HepG2 (cell line): ENCODE results near the gene KLF13. TPM values are rescaled to one million over a fixed set of nuclear protein-coding genes. Genes with fewer than 3 reads are reported as not detected.
A peak's percentile ranks its signal among the peaks of the same experiment; 100 is the strongest.

ENCODE experiments used
- ATAC-seq: fragments of 200-7000 bp; cut with Tn5 transposase; 3 replicates; pipeline ENCODE4 v1.9.1; 2020; ENCODE audit warnings: mild to moderate bottlenecking, moderate library complexity
- BruUV-seq: library from RNA; stranded (reverse); fragments of 400-500 nt; replicated peaks from 2 replicates; lab custom pipeline; 2021; lab: Mats Ljungman, UMichigan
- CTCF ChIA-PET: fragments of 300-600 bp; formaldehyde crosslinking; extraction: SDS; loops from one replicate; lab custom pipeline; 2021; ENCODE audit warnings: low total read pairs, inconsistent platforms, low intra/inter-chr PET ratio; lab: Yijun Ruan, JAX
- POLR2A ChIA-PET: fragments of 350-600 bp; sonication (Branson Sonifier 250); formaldehyde crosslinking; loops from one replicate; lab custom pipeline; 2020; ENCODE audit warnings: antibody characterized with exemption, inconsistent platforms; lab: Yijun Ruan, JAX
- DNase-seq: peaks from one replicate; pipeline ENCODE4 v3.0.0-alpha.2; 2015; ENCODE audit warnings: low spot score
- FAIRE-seq: peaks from 3 replicates; lab custom pipeline; 2011; peaks lifted over from hg19 to GRCh38; lab: Jason Lieb, UNC
- H2AFZ ChIP-seq: one replicate; pipeline ENCODE4 v1.6.1; 2011; ENCODE audit warnings: low read length, inconsistent platforms
- H3K27ac ChIP-seq: fragments of 300-600 bp; 3 replicates; pipeline ENCODE4 v1.8.0; 2011; ENCODE audit warnings: mixed run types, mild to moderate bottlenecking, mixed read lengths, low read length, inconsistent platforms; ENCODE audit not compliant: insufficient read depth; ENCODE audit errors: extremely low read length
- H3K27me3 ChIP-seq, 2 experiments: fragments of 200-600 bp in 1 of 2; 2 replicates in 1 of 2; 3 replicates in 1 of 2; pipeline versions ENCODE4 v1.6.0 to v1.8.0; 2011; ENCODE audit warnings: low read length in 2 of 2, mild to moderate bottlenecking in 2 of 2, moderate library complexity in 2 of 2, inconsistent platforms in 1 of 2; ENCODE audit not compliant: insufficient read depth in 2 of 2, control insufficient read depth in 1 of 2
- H3K36me3 ChIP-seq, 2 experiments: fragments of 200-600 bp in 1 of 2; replicated peaks in 1 of 2; 2 replicates in 1 of 2; 3 replicates in 1 of 2; pipeline versions ENCODE4 v1.5.1 to v1.8.0; 2011; ENCODE audit warnings: low read length in 2 of 2, inconsistent platforms in 1 of 2; ENCODE audit not compliant: insufficient read depth in 2 of 2, control insufficient read depth in 1 of 2
- H3K4me1 ChIP-seq: 2 replicates; pipeline ENCODE4 v1.5.1; 2012; ENCODE audit warnings: low read length, inconsistent platforms; ENCODE audit not compliant: insufficient read depth
- H3K4me2 ChIP-seq: 2 replicates; pipeline ENCODE4 v1.6.0; 2011; ENCODE audit warnings: low read depth, low read length, inconsistent platforms
- H3K4me3 ChIP-seq, 3 experiments: fragments of 200-600 bp in 1 of 3; sonication (generic), shearing (Covaris generic) in 1 of 3; replicated peaks in 1 of 3; 2 replicates each; pipeline ENCODE4 v1.5.1; 2011 to 2016; ENCODE audit warnings: low read length in 3 of 3, inconsistent platforms in 2 of 3, low read depth in 2 of 3, mild to moderate bottlenecking in 2 of 3, control low read depth in 1 of 3, mixed read lengths in 1 of 3; ENCODE audit not compliant: insufficient read depth in 1 of 3
- H3K79me2 ChIP-seq: one replicate; pipeline ENCODE4 v1.6.1; 2011; ENCODE audit warnings: low read length, inconsistent platforms; ENCODE audit not compliant: insufficient read depth
- H3K9ac ChIP-seq: 2 replicates; pipeline ENCODE4 v1.6.0; 2011; ENCODE audit warnings: mild to moderate bottlenecking, low read depth, low read length, inconsistent platforms; ENCODE audit not compliant: insufficient read depth
- H3K9me3 ChIP-seq: 2 replicates; pipeline ENCODE4 v1.5.1; 2012; ENCODE audit warnings: mild to moderate bottlenecking, low read length
- H4K20me1 ChIP-seq: 2 replicates; pipeline ENCODE4 v1.6.0; 2011; ENCODE audit warnings: inconsistent platforms, mild to moderate bottlenecking, low read length, moderate library complexity; ENCODE audit not compliant: insufficient read depth
- BRF2 ChIP-seq: sonication (generic); formaldehyde crosslinking; IDR thresholded peaks from 2 replicates; pipeline ENCODE4 v1.8.1; 2022; ENCODE audit warnings: mild to moderate bottlenecking, missing genetic modification reagents
- ELK4 ChIP-seq: sonication (generic); formaldehyde crosslinking; IDR thresholded peaks from 2 replicates; pipeline ENCODE4 v1.9.0; 2021; ENCODE audit warnings: missing genetic modification reagents, borderline replicate concordance
- EP300 ChIP-seq, 3 experiments: sonication (generic) in 1 of 3; formaldehyde crosslinking in 1 of 3; IDR thresholded peaks; 2 replicates each; pipeline versions ENCODE4 v1.5.1 to v1.6.1; 2011 to 2020; ENCODE audit warnings: low read depth in 2 of 3, low read length in 2 of 3, borderline replicate concordance in 1 of 3, improper control_type of control experiment in 1 of 3, mild to moderate bottlenecking in 1 of 3, missing genetic modification reagents in 1 of 3, moderate library complexity in 1 of 3
- GATA4 ChIP-seq: sonication (generic); IDR thresholded peaks from 2 replicates; pipeline ENCODE4 v1.6.1; 2016; ENCODE audit warnings: antibody characterized with exemption, low read depth, borderline replicate concordance
- HMG20B ChIP-seq: conservative IDR thresholded peaks from 2 replicates; pipeline ENCODE4 v1.6.1; 2016; ENCODE audit warnings: missing genetic modification reagents, missing compliant biosample characterization
- KDM5B ChIP-seq: sonication (generic); formaldehyde crosslinking; IDR thresholded peaks from 2 replicates; pipeline ENCODE4 v1.4.0; 2020; ENCODE audit warnings: missing genetic modification reagents, mild to moderate bottlenecking, borderline replicate concordance
- KLF6 ChIP-seq: IDR thresholded peaks from 2 replicates; pipeline ENCODE4 v1.8.0; 2016; ENCODE audit warnings: missing biosample characterization, missing genetic modification reagents
- REPIN1 ChIP-seq: sonication (generic); formaldehyde crosslinking; IDR thresholded peaks from 2 replicates; pipeline ENCODE4 v1.8.0; 2022; ENCODE audit warnings: missing genetic modification reagents, low read depth, mild to moderate bottlenecking, borderline replicate concordance
- REST ChIP-seq, 2 experiments: IDR thresholded peaks; 2 replicates each; pipeline ENCODE4 v1.6.1; 2011 to 2012; ENCODE audit warnings: low read length in 2 of 2, borderline replicate concordance in 1 of 2, low read depth in 1 of 2, mild to moderate bottlenecking in 1 of 2, moderate library complexity in 1 of 2
- ZFP36L2 ChIP-seq: sonication (generic); formaldehyde crosslinking; IDR thresholded peaks from 2 replicates; pipeline ENCODE4 v1.4.0; 2020; ENCODE audit warnings: missing genetic modification reagents
- ZFP37 ChIP-seq: sonication (generic); formaldehyde crosslinking; IDR thresholded peaks from 2 replicates; pipeline ENCODE4 v1.4.0; 2020; ENCODE audit warnings: missing genetic modification reagents, borderline replicate concordance
- ZNF20 ChIP-seq: sonication (generic); formaldehyde crosslinking; IDR thresholded peaks from 2 replicates; pipeline ENCODE4 v1.4.0; 2020; ENCODE audit warnings: mild to moderate bottlenecking, moderate library complexity, missing genetic modification reagents
- ZNF280B ChIP-seq: sonication (generic); formaldehyde crosslinking; IDR thresholded peaks from 2 replicates; pipeline ENCODE4 v1.5.0; 2020; ENCODE audit warnings: missing genetic modification reagents, mild to moderate bottlenecking, borderline replicate concordance
- ZNF34 ChIP-seq: sonication (generic); formaldehyde crosslinking; IDR thresholded peaks from 2 replicates; pipeline ENCODE4 v1.4.0; 2020; ENCODE audit warnings: mild to moderate bottlenecking, missing genetic modification reagents, borderline replicate concordance
- ZNF839 ChIP-seq: sonication (generic); formaldehyde crosslinking; IDR thresholded peaks from 2 replicates; pipeline ENCODE4 v1.4.0; 2020; ENCODE audit warnings: missing genetic modification reagents, mild to moderate bottlenecking, borderline replicate concordance
- WGBS: methylation state at CpG from one replicate; pipeline ENCODE4 v1.1.6; 2017; ENCODE audit warnings: low lambda C conversion rate; 5-methylcytosine and 5-hydroxymethylcytosine counted together
- in situ Hi-C: cut with HindIII; loops from 2 replicates; pipeline ENCODE4 v1.10.0; 2017; ENCODE audit warnings: low pct_unique_long_range_greater_than_20kb; ENCODE audit not compliant: extremely low pct_ligation_motif_present
- intact Hi-C: fragments of 100-400 bp; cut with micrococcal nuclease; formaldehyde crosslinking; loops from one replicate; pipeline ENCODE4 v1.10.0; 2022; ENCODE audit not compliant: unreplicated experiment
- polyA plus RNA-seq, 8 experiments: library from polyadenylated mRNA; depleted of rRNA in 3 of 8; stranded (reverse) in 7 of 8; unstranded in 1 of 8; fragments of >200 nt; fragmentation: Illumina TruSeq in 4 of 8; extraction: Trizol in 4 of 8; gene quantifications; 2 replicates each; pipeline versions ENCODE4 v1.2.1 to v1.2.3, GENCODE V29; 2011 to 2016; ENCODE audit warnings: low read depth in 4 of 8, missing spikeins in 1 of 8, mixed read lengths in 1 of 8; ENCODE audit not compliant: insufficient read depth in 1 of 8
- total RNA-seq, 5 experiments: library from RNA; depleted of rRNA; stranded (reverse); fragments of >200 nt; fragmentation: Illumina TruSeq; extraction: Trizol; gene quantifications; 2 replicates each; pipeline ENCODE4 v1.2.3, GENCODE V29; 2016; ENCODE audit warnings: low read depth in 1 of 5

Gene KLF13
- total and polyA plus RNA-seq, 2 of the 13 experiments (the other 11 are each of a cell fraction or from before 2014, with no cell fraction given) = 16.8 to 25.1 TPM

GRCh38 chr15:31397851-31398661 lies 71.4 kb downstream of the KLF13 start:
- no peak overlapping the region for H3K9ac ChIP-seq
- peaks cover 52% of the 10 kb centered on the region for H3K4me1 ChIP-seq
- no peaks in the 10 kb centered on the region for H4K20me1 ChIP-seq
- no peak overlapping the region for H3K27ac ChIP-seq
- H3K9me3 ChIP-seq = no peaks in the 10 kb centered on the region
- WGBS = 48% methylated on average over 14 of the region's 21 CpGs
- in situ Hi-C loops = no loop called here
- DNase-seq (no peak), ATAC-seq (peak; percentile 4), FAIRE-seq (no peak)
- peak overlapping the region; percentile 77 for H3K4me2 ChIP-seq
- H3K79me2 ChIP-seq = no peaks in the 10 kb centered on the region
- peaks cover 3 to 42% of the 10 kb centered on the region in 2 experiments; a peak in 3 of 5 replicates for H3K27me3 ChIP-seq
- H2AFZ ChIP-seq = no peak overlapping the region
- BruUV-seq = no TSS peak
- intact Hi-C loops = no loop called here
- no peak for TF ChIP-seq ELK4 (CRISPR knock-in tag)
- TF ChIP-seq ZNF20 = no peak
- TF ChIP-seq EP300 (IDR thresholded peaks at IDR 0.05; ENCODE audit: low read depth in 2 of 2, low read length in 2 of 2) = no peak
- no peak for TF ChIP-seq EP300 (CRISPR knock-in tag; IDR thresholded peaks at IDR 0.05; ENCODE audit: borderline replicate concordance)
- no peak for TF ChIP-seq ZNF839 (CRISPR knock-in tag)
- no peak for TF ChIP-seq REPIN1 (CRISPR knock-in tag)
- TF ChIP-seq REST (IDR thresholded peaks at IDR 0.05; ENCODE audit: borderline replicate concordance in 1 of 2, low read depth in 1 of 2, low read length in 2 of 2) = no peak
- no peak for TF ChIP-seq KLF6
- no peak for TF ChIP-seq ZFP37 (CRISPR knock-in tag)
- no peak for TF ChIP-seq HMG20B (CRISPR knock-in tag)
- TF ChIP-seq GATA4 = no peak
- TF ChIP-seq KDM5B (CRISPR knock-in tag) = no peak
- no peak for TF ChIP-seq ZNF34 (CRISPR knock-in tag)
- TF ChIP-seq BRF2 = no peak
- TF ChIP-seq ZFP36L2 (CRISPR knock-in tag) = no peak
- TF ChIP-seq ZNF280B (CRISPR knock-in tag) = no peak
- no peaks in the 10 kb centered on the region for H3K36me3 ChIP-seq
- ChIA-PET CTCF (no interaction called here), POLR2A (no interaction called here)
- peak overlapping the region in 1 of 3 experiments; percentile 65; a peak in 1 of 6 replicates for H3K4me3 ChIP-seq
